ENCODE data around the gene MMP24.
"Not testable (repeated sequence)": the region's sequence is repeated elsewhere in the genome, so short reads cannot be mapped to it uniquely, and the experiment has no call there.

The MMP24 gene

DNA sequence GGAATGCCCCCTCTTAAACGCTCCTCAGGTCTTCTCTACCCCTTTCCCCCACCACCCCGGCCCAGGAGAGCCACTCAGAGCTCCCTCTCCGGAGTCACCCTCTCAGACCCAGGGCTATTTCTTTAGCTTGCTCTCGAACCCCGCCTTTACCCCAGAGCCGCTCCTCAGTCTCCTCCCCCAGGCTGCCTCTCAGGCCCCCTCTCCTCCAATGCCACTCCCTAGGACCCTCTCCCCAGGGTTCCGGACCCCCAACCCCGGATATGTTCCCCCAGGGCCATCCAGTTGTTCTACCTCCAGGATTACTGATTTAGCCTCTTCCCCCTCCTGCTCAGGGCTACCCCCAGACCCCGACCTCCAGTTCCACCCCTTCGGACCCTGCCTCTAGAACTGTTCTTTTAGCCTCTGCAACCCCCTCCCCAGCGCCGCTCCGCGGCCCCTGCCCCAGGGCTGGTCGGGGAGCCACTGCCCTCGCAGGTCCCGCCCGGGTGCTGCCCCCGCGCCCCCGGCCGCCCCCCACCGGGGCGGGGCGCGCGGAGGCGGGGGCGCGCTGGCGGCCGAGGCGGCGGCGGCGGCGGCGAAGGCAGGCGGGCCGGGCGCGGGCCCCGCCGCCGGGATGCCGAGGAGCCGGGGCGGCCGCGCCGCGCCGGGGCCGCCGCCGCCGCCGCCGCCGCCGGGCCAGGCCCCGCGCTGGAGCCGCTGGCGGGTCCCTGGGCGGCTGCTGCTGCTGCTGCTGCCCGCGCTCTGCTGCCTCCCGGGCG lies at the start of gene MMP24:
Gene MMP24, plus strand, starts transcription at position 565 of the 758 bp plus-strand sequence. Its CDS starts 49 bp downstream, at position 614.
- Histone ChIP-seq H3K4me2 (peak within 1 kb of the TSS; percentile 43), H4K20me1 (peaks cover 67% of the 10 kb centered on the region), H3K4me3 (peak within 1 kb of the TSS; percentile 53), H3K36me3 (no peaks in the 10 kb centered on the region), H3K27ac (no peak within 1 kb of the TSS), H3K27me3 (peaks cover 64% of the 10 kb centered on the region), H3K9me3 (peaks cover 6% of the 10 kb centered on the region; the same call in 1 of the 2 replicates), H3K4me1 (no peaks in the 10 kb centered on the region), H3K9ac (no peak within 1 kb of the TSS)
- TF ChIP-seq Cebpa-rat (IDR thresholded peaks at IDR 0.05) = no peak

DNA sequence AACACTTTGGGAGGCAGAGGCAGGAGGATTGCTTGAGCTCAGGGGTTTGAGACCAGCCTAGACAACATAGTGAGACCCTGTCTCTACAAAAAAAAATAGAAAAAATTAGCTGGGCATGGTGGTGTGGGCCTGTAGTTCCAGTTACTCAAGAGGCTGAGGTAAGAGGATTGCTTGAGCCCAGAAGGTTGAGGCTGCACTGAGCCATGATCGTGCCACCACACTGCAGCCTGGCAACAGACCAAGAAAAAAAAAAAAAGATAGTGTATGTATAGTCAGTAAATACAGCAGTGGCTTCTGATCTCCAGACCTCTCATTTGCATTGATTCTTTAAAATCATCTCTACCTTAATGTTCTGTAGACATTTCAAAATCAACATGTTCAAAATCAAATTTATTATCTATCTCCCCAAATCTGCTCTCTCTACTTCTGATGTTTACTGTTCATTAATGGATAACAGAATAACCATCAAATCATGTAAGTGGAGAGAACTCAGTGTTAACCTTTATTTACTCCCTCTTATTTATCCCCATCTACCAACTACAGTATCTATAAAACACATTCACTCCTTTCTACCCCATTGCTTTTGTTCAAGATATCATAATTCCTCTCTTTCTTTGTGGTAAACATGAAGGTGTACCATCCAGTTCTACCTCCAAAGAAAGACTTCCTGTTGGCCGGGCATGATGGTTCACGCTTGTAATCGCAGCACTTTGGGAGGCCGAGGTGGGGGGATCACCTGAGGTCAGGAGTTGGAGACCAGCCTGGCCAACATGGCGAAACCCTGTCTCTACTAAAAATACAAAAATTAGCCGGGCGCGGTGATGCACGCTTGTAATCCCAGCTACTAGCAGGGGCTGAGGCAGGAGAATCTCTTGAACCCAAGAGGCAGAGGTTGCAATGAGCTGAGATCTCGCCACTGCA lies 46.9 kb upstream of the MMP24 start:
- Histone ChIP-seq H3K4me1 (no peaks in the 10 kb centered on the region), H3K4me2 (no peak overlapping the region), H3K9ac (no peak overlapping the region), H3K27me3 (no peaks in the 10 kb centered on the region), H3K9me3 (no peaks in the 10 kb centered on the region), H3K27ac (no peak overlapping the region), H3K36me3 (peaks cover 4% of the 10 kb centered on the region; the same call in 1 of the 2 replicates), H3K4me3 (no peak overlapping the region), H4K20me1 (no peaks in the 10 kb centered on the region)
- TF ChIP-seq Cebpa-rat (IDR thresholded peaks at IDR 0.05) = no peak

- no peak for TF ChIP-seq Cebpa-rat (IDR thresholded peaks at IDR 0.05)
- no peak overlapping the region for H3K9ac ChIP-seq
- no peaks in the 10 kb centered on the region for H4K20me1 ChIP-seq
- no peak overlapping the region for H3K27ac ChIP-seq
- H3K36me3 ChIP-seq = peaks cover 4% of the 10 kb centered on the region; the same call in 1 of the 2 replicates
- H3K4me2 ChIP-seq = no peak overlapping the region
- no peaks in the 10 kb centered on the region for H3K27me3 ChIP-seq
- H3K4me1 ChIP-seq = no peaks in the 10 kb centered on the region
- no peaks in the 10 kb centered on the region for H3K9me3 ChIP-seq
- H3K4me3 ChIP-seq = no peak overlapping the region
Observed at GRCh38 chr20:35180266-35180665, 46.2 kb upstream of the MMP24 start.

GRCh38 chr20:35181731-35182130 lies 44.8 kb upstream of the MMP24 start:
- H3K9me3 ChIP-seq = no peaks in the 10 kb centered on the region
- no peaks in the 10 kb centered on the region for H3K36me3 ChIP-seq
- no peaks in the 10 kb centered on the region for H4K20me1 ChIP-seq
- H3K4me2 ChIP-seq = no peak overlapping the region
- TF ChIP-seq Cebpa-rat (IDR thresholded peaks at IDR 0.05) = no peak
- H3K9ac ChIP-seq = no peak overlapping the region
- H3K4me1 ChIP-seq = no peaks in the 10 kb centered on the region
- no peak overlapping the region for H3K27ac ChIP-seq
- no peak overlapping the region for H3K4me3 ChIP-seq
- H3K27me3 ChIP-seq = no peaks in the 10 kb centered on the region

DNA sequence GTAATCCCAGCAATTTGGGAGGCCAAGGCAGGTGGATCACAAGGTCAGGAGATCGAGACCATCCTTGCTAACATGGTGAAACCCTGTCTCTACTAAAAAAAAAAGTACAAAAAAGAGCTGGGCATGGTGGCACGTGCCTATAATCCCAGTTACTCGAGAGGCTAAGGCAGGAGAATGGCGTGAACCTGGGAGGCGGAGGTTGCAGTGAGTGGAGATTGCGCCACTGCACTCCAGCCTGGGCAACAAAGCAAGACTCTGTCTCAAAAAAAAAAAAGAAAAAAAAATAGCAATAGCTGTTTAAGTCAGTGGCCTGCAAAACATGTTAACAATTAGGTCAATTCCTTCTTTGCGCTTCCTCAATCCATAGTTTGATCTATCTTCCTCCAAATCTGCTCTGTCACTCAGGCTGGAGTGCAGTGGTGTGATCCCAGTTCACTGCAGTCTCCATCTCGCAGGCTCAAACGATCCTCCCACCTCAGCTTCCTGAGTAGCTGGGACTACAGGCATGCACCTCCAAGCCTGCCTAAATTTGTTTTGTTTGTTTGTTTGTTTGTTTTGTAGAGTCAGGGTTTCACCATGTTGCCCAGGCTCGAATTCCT lies 39.7 kb upstream of the MMP24 start:
- H3K4me1 ChIP-seq, H3K27me3 ChIP-seq, H3K4me3 ChIP-seq, H3K9ac ChIP-seq, H3K27ac ChIP-seq, H3K9me3 ChIP-seq, H3K36me3 ChIP-seq, H4K20me1 ChIP-seq, H3K4me2 ChIP-seq: not testable (repeated sequence)

DNA sequence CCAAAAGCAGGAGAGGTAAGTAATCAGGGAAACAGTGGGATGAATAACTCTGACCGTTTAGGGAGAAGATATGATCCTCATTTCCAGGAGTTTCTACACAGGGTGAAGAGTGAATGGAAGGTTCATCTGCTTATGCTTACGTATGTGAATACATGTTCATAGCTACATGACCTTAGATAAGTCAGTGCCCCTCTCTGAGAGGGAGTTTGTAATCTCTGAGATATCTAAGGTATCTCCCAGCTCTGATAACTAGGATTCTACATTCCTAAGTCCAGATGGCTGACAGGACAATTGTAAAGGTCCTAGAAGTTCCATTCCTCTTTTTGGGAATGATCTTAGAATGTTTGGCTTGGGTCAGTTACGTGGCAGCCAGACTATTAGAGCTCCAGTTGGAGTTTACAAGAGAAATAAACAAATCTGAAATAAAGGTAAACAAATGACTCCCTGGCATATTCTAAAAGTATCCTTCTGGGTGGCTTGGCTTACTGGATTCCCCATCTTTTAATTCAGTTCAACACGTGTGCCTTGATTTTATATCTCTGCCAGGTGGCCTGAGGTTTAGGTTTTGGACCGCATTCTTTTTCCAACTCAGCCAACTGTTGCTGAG lies 38.8 kb upstream of the MMP24 start:
- no peak overlapping the region for H3K4me2 ChIP-seq
- TF ChIP-seq Cebpa-rat (IDR thresholded peaks at IDR 0.05) = no peak
- no peaks in the 10 kb centered on the region for H4K20me1 ChIP-seq
- H3K9ac ChIP-seq = no peak overlapping the region
- no peak overlapping the region for H3K27ac ChIP-seq
- no peaks in the 10 kb centered on the region for H3K9me3 ChIP-seq
- H3K27me3 ChIP-seq = no peaks in the 10 kb centered on the region
- H3K4me3 ChIP-seq = no peak overlapping the region
- no peaks in the 10 kb centered on the region for H3K36me3 ChIP-seq
- no peaks in the 10 kb centered on the region for H3K4me1 ChIP-seq

DNA sequence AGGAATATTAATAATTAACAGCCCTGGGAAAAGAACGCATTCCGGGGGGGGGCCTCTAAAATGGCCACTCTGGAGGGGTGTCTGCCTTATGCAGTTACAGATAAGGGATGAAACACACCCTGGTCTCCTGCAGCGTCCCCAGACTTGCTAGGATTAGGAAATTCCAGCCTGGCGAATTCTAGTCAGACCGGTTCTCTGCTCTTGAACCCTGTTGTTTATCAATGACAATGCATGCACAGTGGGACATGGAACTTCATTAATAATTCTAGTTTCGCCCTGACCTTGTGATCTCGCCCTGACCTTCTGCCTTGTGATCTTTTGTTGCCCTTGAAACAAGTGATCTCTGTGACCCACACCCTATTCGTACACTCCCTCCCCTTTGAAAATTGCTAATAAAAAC lies 37.3 kb upstream of the MMP24 start:
- H3K27me3 ChIP-seq, H4K20me1 ChIP-seq, H3K36me3 ChIP-seq, H3K9ac ChIP-seq, H3K27ac ChIP-seq, H3K4me3 ChIP-seq, H3K4me2 ChIP-seq, H3K9me3 ChIP-seq, H3K4me1 ChIP-seq: not testable (repeated sequence)

- Histone ChIP-seq H3K4me3 (no peak overlapping the region), H3K4me2 (no peak overlapping the region), H3K9ac (no peak overlapping the region), H3K27me3 (no peaks in the 10 kb centered on the region), H3K36me3 (no peaks in the 10 kb centered on the region), H3K9me3 (0 out of 2 replicates have a peak, but pooled peaks cover 4% of the 10 kb centered on the region), H4K20me1 (no peaks in the 10 kb centered on the region), H3K27ac (no peak overlapping the region), H3K4me1 (no peaks in the 10 kb centered on the region)
- no peak for TF ChIP-seq Cebpa-rat (IDR thresholded peaks at IDR 0.05)
Observed at GRCh38 chr20:35190556-35190955, 35.9 kb upstream of the MMP24 start.

DNA sequence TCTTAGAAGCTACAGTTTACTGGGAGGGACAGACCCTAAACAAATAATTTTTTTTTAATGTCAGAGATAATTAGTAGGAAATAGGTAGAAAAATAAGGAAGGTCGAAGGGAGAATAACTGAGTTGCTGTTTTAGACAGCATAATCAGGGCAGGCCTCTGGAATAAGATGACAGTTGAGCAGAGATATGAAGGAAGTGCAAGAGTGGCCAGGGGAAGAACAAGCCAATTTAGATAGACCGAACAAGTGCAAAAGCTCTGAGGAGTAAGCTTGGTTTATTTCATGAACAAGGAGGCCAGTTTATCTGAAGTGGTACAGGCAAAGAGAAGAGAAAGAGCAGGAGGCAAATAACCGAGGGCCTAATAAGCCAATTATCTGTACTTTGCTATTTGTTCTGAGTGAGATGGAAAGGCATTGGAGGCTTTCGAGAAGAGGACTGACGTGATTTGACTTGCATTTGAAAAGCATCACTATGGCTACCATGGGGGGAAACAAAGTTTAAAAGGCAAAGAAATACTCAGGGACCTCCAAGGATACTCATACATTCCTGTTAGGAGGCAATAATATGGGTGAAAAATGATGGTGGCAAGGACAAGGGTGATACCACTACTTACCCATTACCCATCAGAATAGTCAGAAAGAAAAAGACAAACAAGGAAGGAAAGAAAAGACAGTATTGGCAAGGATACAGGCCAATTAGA lies 34.9 kb upstream of the MMP24 start:
- H3K27ac ChIP-seq = no peak overlapping the region
- H3K27me3 ChIP-seq = no peaks in the 10 kb centered on the region
- no peak overlapping the region for H3K4me3 ChIP-seq
- H3K36me3 ChIP-seq = no peaks in the 10 kb centered on the region
- peaks cover 14% of the 10 kb centered on the region for H3K9me3 ChIP-seq
- H3K9ac ChIP-seq = no peak overlapping the region
- no peak for TF ChIP-seq Cebpa-rat (IDR thresholded peaks at IDR 0.05)
- H3K4me2 ChIP-seq = no peak overlapping the region
- H4K20me1 ChIP-seq = no peaks in the 10 kb centered on the region
- no peaks in the 10 kb centered on the region for H3K4me1 ChIP-seq
